IMR-90 (cell line): ENCODE results near the gene ZNF570. TPM values are rescaled to one million over a fixed set of nuclear protein-coding genes. Genes with fewer than 3 reads are reported as not detected.
A peak's percentile ranks its signal among the peaks of the same experiment; 100 is the strongest.

Experiments used
- ATAC-seq: fragments of 200-7000 bp; cut with Tn5 transposase; 2 replicates; pipeline ENCODE4 v1.9.1; 2020; ENCODE audit warnings: low read depth, mild to moderate bottlenecking, moderate library complexity
- BruUV-seq: library from RNA; stranded (reverse); fragments of 400-500 nt; replicated peaks from 2 replicates; lab custom pipeline; 2021; lab: Mats Ljungman, UMichigan
- CTCF ChIA-PET: fragments of 300-600 bp; formaldehyde crosslinking; extraction: SDS; loops from one replicate; lab custom pipeline; 2021; ENCODE audit warnings: antibody characterized with exemption; lab: Yijun Ruan, JAX
- POLR2A ChIA-PET: fragments of 300-600 bp; sonication (Branson Sonifier 250); formaldehyde crosslinking; loops from one replicate; lab custom pipeline; 2022; ENCODE audit warnings: antibody characterized with exemption; ENCODE audit not compliant: unreplicated experiment; lab: Charles Lee
- DNase-seq: peaks from one replicate; pipeline ENCODE4 v3.0.0; 2013
- H2AFZ ChIP-seq: replicated peaks from 2 replicates; pipeline ENCODE3; 2013; ENCODE audit warnings: low read length, mild to moderate bottlenecking; ENCODE audit not compliant: poor library complexity
- H2AK5ac ChIP-seq: 2 replicates; pipeline ENCODE4 v1.6.1; 2013; ENCODE audit warnings: low read depth, low read length, inconsistent platforms
- H2AK9ac ChIP-seq: replicated peaks from 2 replicates; pipeline ENCODE3; 2013; ENCODE audit warnings: mild to moderate bottlenecking, low read depth, low read length, moderate library complexity; ENCODE audit not compliant: poor library complexity
- H2BK120ac ChIP-seq: 2 replicates; pipeline ENCODE4 v1.6.1; 2013; ENCODE audit warnings: low read depth, low read length, inconsistent platforms
- H2BK15ac ChIP-seq: 3 replicates; pipeline ENCODE4 v1.6.1; 2013; ENCODE audit warnings: low read depth, low read length, inconsistent platforms
- H2BK20ac ChIP-seq: 2 replicates; pipeline ENCODE4 v1.6.1; 2013; ENCODE audit warnings: low read depth, mild to moderate bottlenecking, inconsistent platforms, low read length, moderate library complexity
- H2BK5ac ChIP-seq: 2 replicates; pipeline ENCODE4 v1.6.1; 2013; ENCODE audit warnings: mild to moderate bottlenecking, low read depth, low read length, inconsistent platforms; ENCODE audit not compliant: poor library complexity, severe bottlenecking
- H3K14ac ChIP-seq: replicated peaks from 2 replicates; pipeline ENCODE4 v1.6.1; 2013; ENCODE audit warnings: low read depth, low read length, inconsistent platforms
- H3K18ac ChIP-seq: 2 replicates; pipeline ENCODE4 v1.6.1; 2013; ENCODE audit warnings: low read depth, low read length, control low read depth
- H3K23ac ChIP-seq: 2 replicates; pipeline ENCODE4 v1.6.1; 2013; ENCODE audit warnings: low read depth, low read length, inconsistent platforms
- H3K27ac ChIP-seq: 2 replicates; pipeline ENCODE4 v1.5.1; 2013; ENCODE audit warnings: mild to moderate bottlenecking, control low read depth, low read length; ENCODE audit not compliant: insufficient read depth
- H3K27me3 ChIP-seq: 2 replicates; pipeline ENCODE4 v1.6.1; 2013; ENCODE audit warnings: low read length; ENCODE audit not compliant: control insufficient read depth, insufficient read depth
- H3K36me3 ChIP-seq: 2 replicates; pipeline ENCODE4 v1.6.1; 2013; ENCODE audit warnings: low read length, mixed read lengths; ENCODE audit not compliant: control insufficient read depth, insufficient read depth
- H3K4ac ChIP-seq: 2 replicates; pipeline ENCODE4 v1.6.1; 2013; ENCODE audit warnings: low read depth, low read length, inconsistent platforms
- H3K4me1 ChIP-seq: 2 replicates; pipeline ENCODE4 v1.6.1; 2013; ENCODE audit warnings: low read length, mixed read lengths; ENCODE audit not compliant: control insufficient read depth, insufficient read depth
- H3K4me2 ChIP-seq: 2 replicates; pipeline ENCODE4 v1.6.1; 2013; ENCODE audit warnings: low read depth, mild to moderate bottlenecking, control low read depth, low read length, moderate library complexity
- H3K4me3 ChIP-seq: 2 replicates; pipeline ENCODE4 v1.5.1; 2013; ENCODE audit warnings: low read depth, mild to moderate bottlenecking, control low read depth, low read length, moderate library complexity; ENCODE audit not compliant: insufficient read depth
- H3K56ac ChIP-seq: 2 replicates; pipeline ENCODE4 v1.6.1; 2013; ENCODE audit warnings: low read length, inconsistent platforms; ENCODE audit not compliant: insufficient read depth; ENCODE audit errors: extremely low read depth
- H3K79me1 ChIP-seq, 2 experiments: 2 replicates each; pipeline ENCODE4 v1.6.1; 2013; ENCODE audit warnings: low read length in 2 of 2, inconsistent platforms in 1 of 2, low read depth in 1 of 2
- H3K9ac ChIP-seq: 2 replicates; pipeline ENCODE4 v1.6.1; 2013; ENCODE audit warnings: low read depth, low read length, control low read depth
- H3K9me1 ChIP-seq: 2 replicates; pipeline ENCODE4 v1.6.1; 2013; ENCODE audit warnings: low read length, inconsistent platforms; ENCODE audit not compliant: insufficient read depth
- H3K9me3 ChIP-seq: 2 replicates; pipeline ENCODE4 v1.6.1; 2013; ENCODE audit warnings: low read length; ENCODE audit not compliant: control insufficient read depth, insufficient read depth
- H4K20me1 ChIP-seq: 2 replicates; pipeline ENCODE4 v1.6.1; 2013; ENCODE audit warnings: low read length, inconsistent platforms; ENCODE audit not compliant: insufficient read depth
- H4K5ac ChIP-seq: 2 replicates; pipeline ENCODE4 v1.6.1; 2013; ENCODE audit warnings: mild to moderate bottlenecking, low read depth, low read length, control low read depth
- H4K8ac ChIP-seq, 2 experiments: 2 replicates each; pipeline ENCODE4 v1.6.1; 2013; ENCODE audit warnings: low read depth in 2 of 2, low read length in 2 of 2, control low read depth in 1 of 2, inconsistent platforms in 1 of 2
- H4K91ac ChIP-seq: 2 replicates; pipeline ENCODE4 v1.6.1; 2013; ENCODE audit warnings: low read depth, low read length, inconsistent platforms; ENCODE audit not compliant: insufficient read depth
- BHLHE40 ChIP-seq: fragments of 150-350 bp; IDR thresholded peaks from 2 replicates; pipeline ENCODE4 v1.6.1; 2016; ENCODE audit warnings: mild to moderate bottlenecking, low read depth, low read length
- CEBPB ChIP-seq: IDR thresholded peaks from 2 replicates; pipeline ENCODE4 v1.6.1; 2012; ENCODE audit warnings: low read depth, low read length, improper control_type of control experiment
- CHD1 ChIP-seq: IDR thresholded peaks from 2 replicates; pipeline ENCODE4 v1.6.1; 2012; ENCODE audit warnings: low read depth, low read length, improper control_type of control experiment
- CTCF ChIP-seq: conservative IDR thresholded peaks from 2 replicates; pipeline ENCODE4 v1.5.1; 2012; ENCODE audit warnings: mild to moderate bottlenecking, low read depth, low read length, improper control_type of control experiment
- ELK1 ChIP-seq: fragments of 150-350 bp; IDR thresholded peaks from 2 replicates; pipeline ENCODE4 v1.6.1; 2016; ENCODE audit warnings: low read depth, mild to moderate bottlenecking, low read length, moderate library complexity, borderline replicate concordance
- FOS ChIP-seq: fragments of 150-350 bp; IDR thresholded peaks from 2 replicates; pipeline ENCODE4 v1.6.1; 2016; ENCODE audit warnings: low read depth, low read length
- MAFK ChIP-seq: IDR thresholded peaks from 2 replicates; pipeline ENCODE4 v1.6.1; 2012; ENCODE audit warnings: low read depth, low read length, improper control_type of control experiment
- MAZ ChIP-seq: IDR thresholded peaks from 2 replicates; pipeline ENCODE4 v1.6.1; 2012; ENCODE audit warnings: low read depth, mild to moderate bottlenecking, low read length, improper control_type of control experiment, moderate library complexity, borderline replicate concordance
- MXI1 ChIP-seq: IDR thresholded peaks from 2 replicates; pipeline ENCODE4 v1.6.1; 2012; ENCODE audit warnings: low read depth, mild to moderate bottlenecking, low read length, moderate library complexity, borderline replicate concordance
- NFE2L2 ChIP-seq: fragments of 150-350 bp; IDR thresholded peaks from 2 replicates; pipeline ENCODE4 v1.6.1; 2016; ENCODE audit warnings: low read depth, mild to moderate bottlenecking, low read length
- POLR2A ChIP-seq: IDR thresholded peaks from 2 replicates; pipeline ENCODE4 v1.6.1; 2012; ENCODE audit warnings: mild to moderate bottlenecking, low read depth, low read length
- RCOR1 ChIP-seq: IDR thresholded peaks from 2 replicates; pipeline ENCODE4 v1.6.1; 2012; ENCODE audit warnings: mild to moderate bottlenecking, low read length, improper control_type of control experiment; ENCODE audit not compliant: insufficient replicate concordance
- SMC3 ChIP-seq: fragments of 150-350 bp; IDR thresholded peaks from 2 replicates; pipeline ENCODE4 v1.6.1; 2016; ENCODE audit warnings: low read depth, mild to moderate bottlenecking, antibody characterized with exemption, low read length, moderate library complexity
- USF2 ChIP-seq: fragments of 150-350 bp; IDR thresholded peaks from 2 replicates; pipeline ENCODE4 v1.6.1; 2017; ENCODE audit warnings: mild to moderate bottlenecking, antibody characterized with exemption, low read length, low read depth
- WGBS, 2 experiments: methylation state at CpG; one replicate each; pipeline versions ENCODE4 v1.1.5 to v1.1.7; 2013; ENCODE audit warnings: missing lambda C conversion rate in 2 of 2; ENCODE audit not compliant: insufficient read length in 1 of 2; ENCODE audit errors: extremely low coverage in 2 of 2; 5-methylcytosine and 5-hydroxymethylcytosine counted together
- dilution Hi-C: fragments of 300-500 bp; cut with HindIII; formaldehyde crosslinking; loops from one replicate; pipeline ENCODE4 v1.14.3; 2018; ENCODE audit warnings: low sequenced_read_pairs; ENCODE audit not compliant: unreplicated experiment
- in situ Hi-C: fragments of 300-500 bp; cut with MboI; formaldehyde crosslinking; loops from 3 replicates; pipeline ENCODE4 v1.14.3; 2019; ENCODE audit warnings: low sequenced_read_pairs, inconsistent platforms, mixed read lengths
- intact Hi-C: fragments of 100-400 bp; cut with micrococcal nuclease; formaldehyde crosslinking; loops from 2 replicates; pipeline ENCODE4 v1.10.0; 2022
- polyA plus RNA-seq, 3 experiments: library from polyadenylated mRNA; depleted of rRNA; stranded (reverse); fragments of >200 nt; gene quantifications; 2 replicates each; pipeline ENCODE4 v1.2.3, GENCODE V29; 2012; ENCODE audit warnings: low replicate concordance in 1 of 3
- total RNA-seq: library from RNA; depleted of rRNA; stranded (reverse); fragments of >200 nt; gene quantifications from 2 replicates; pipeline ENCODE4 v1.2.3, GENCODE V29; 2012

Gene ZNF570
- total and polyA plus RNA-seq, 2 of the 4 experiments (the other 2 are of a cell fraction) = 1.5 to 9.3 TPM

GRCh38 chr19:37505958-37506386 lies 36.8 kb downstream of the ZNF570 start:
- in situ Hi-C loops = no loop called here
- peak overlapping the region; percentile 86 for H3K9ac ChIP-seq
- peak overlapping the region; percentile 14; the same call in 1 of the 2 replicates for H3K4ac ChIP-seq
- TF ChIP-seq CHD1 = no peak
- TF ChIP-seq MAFK = no peak
- no peak for TF ChIP-seq MXI1
- no peak for TF ChIP-seq RCOR1
- no peak for TF ChIP-seq POLR2A
- TF ChIP-seq FOS = no peak
- no peak for TF ChIP-seq ELK1
- TF ChIP-seq NFE2L2 = no peak
- no peak for TF ChIP-seq BHLHE40
- no peak for TF ChIP-seq CTCF
- TF ChIP-seq MAZ = no peak
- no peak for TF ChIP-seq CEBPB
- no peak for TF ChIP-seq USF2
- TF ChIP-seq SMC3 = no peak
- H2BK15ac ChIP-seq = no peak overlapping the region
- no peak for DNase-seq
- intact Hi-C loops = no loop called here
- no peak overlapping the region for H4K91ac ChIP-seq
- H2BK5ac ChIP-seq = no peak overlapping the region
- no peaks in the 10 kb centered on the region for H3K79me1 ChIP-seq
- peak overlapping the region; percentile 75 for H3K4me3 ChIP-seq
- H2AK5ac ChIP-seq = no peak overlapping the region
- peak overlapping the region; percentile 85 for H4K5ac ChIP-seq
- no peak overlapping the region for H2BK20ac ChIP-seq
- H3K9me3 ChIP-seq = peaks cover 13% of the 10 kb centered on the region
- 0% methylated on average over 3 of the region's 12 CpGs; no CpG with 5 or more reads in 1 of the 2 experiments for WGBS, 2 experiments
- no peak overlapping the region for H2AK9ac ChIP-seq
- dilution Hi-C loops = no loop called here
- no peaks in the 10 kb centered on the region for H4K20me1 ChIP-seq
- BruUV-seq = no TSS peak
- ChIA-PET POLR2A (no interaction called here), CTCF (no interaction called here)
- peak overlapping the region; percentile 88 to 92 for H4K8ac ChIP-seq
- peak; percentile 4; the same call in 1 of the 2 replicates for ATAC-seq
- no peak overlapping the region for H3K18ac ChIP-seq
- H2BK120ac ChIP-seq = no peak overlapping the region
- H3K27ac ChIP-seq = 0 out of 2 replicates have a peak overlapping the region, but pooled peaks have one; percentile 44
- peak overlapping the region; percentile 53 for H3K14ac ChIP-seq
- H2AFZ ChIP-seq = peak overlapping the region; percentile 90
- no peaks in the 10 kb centered on the region for H3K9me1 ChIP-seq
- no peaks in the 10 kb centered on the region for H3K4me1 ChIP-seq
- H3K56ac ChIP-seq = no peak overlapping the region
- peak overlapping the region; percentile 89 for H3K4me2 ChIP-seq
- H3K27me3 ChIP-seq = no peaks in the 10 kb centered on the region
- no peaks in the 10 kb centered on the region for H3K36me3 ChIP-seq
- no peak overlapping the region for H3K23ac ChIP-seq
